HFFc6 (cell line): ENCODE measurements around the gene PLG. TPM values are rescaled to one million over a fixed set of nuclear protein-coding genes. Genes with fewer than 3 reads are reported as not detected.
"Not testable (repeated sequence)": the region's sequence is repeated elsewhere in the genome, so short reads cannot be mapped to it uniquely, and the experiment has no call there.

ENCODE experiments used
- DNase-seq: peaks from one replicate; pipeline ENCODE4 v3.0.0-alpha.2; 2018
- H3K27ac Mint-ChIP-seq: 2 replicates; pipeline ENCODE4 v1.8.0; 2020; ENCODE audit warnings: mild to moderate bottlenecking, mixed read lengths
- H3K27me3 Mint-ChIP-seq: 2 replicates; pipeline ENCODE4 v1.8.0; 2021; ENCODE audit warnings: mild to moderate bottlenecking, moderate library complexity, mixed read lengths; ENCODE audit not compliant: insufficient read depth
- H3K36me3 Mint-ChIP-seq: 2 replicates; pipeline ENCODE4 v1.8.0; 2021; ENCODE audit warnings: low read depth, mixed read lengths
- H3K4me1 Mint-ChIP-seq: 2 replicates; pipeline ENCODE4 v1.8.0; 2020; ENCODE audit warnings: low read depth, mixed read lengths
- H3K4me3 Mint-ChIP-seq: 2 replicates; pipeline ENCODE4 v1.8.0; 2020; ENCODE audit warnings: mild to moderate bottlenecking, moderate library complexity, mixed read lengths
- H3K9me3 Mint-ChIP-seq: 2 replicates; pipeline ENCODE4 v1.8.0; 2020; ENCODE audit warnings: mild to moderate bottlenecking, mixed read lengths
- CTCF ChIP-seq: fragments of 200-600 bp; sonication (generic); IDR thresholded peaks from 2 replicates; pipeline ENCODE4 v1.5.0; 2021; ENCODE audit warnings: antibody characterized with exemption, mild to moderate bottlenecking
- total RNA-seq, 6 experiments: library from RNA; stranded (reverse); fragmentation: NEBNext Ultra II Directional; extraction: Animal tissue kit (Norgen Biotek cat#: 25700); gene quantifications; 2 replicates in 1 of 6; 3 replicates in 5 of 6; pipeline ENCODE4 v1.2.3, GENCODE V29; 2021

The PLG gene
- total RNA-seq, 6 experiments from 2014 or later, result not detected

- H3K27ac Mint-ChIP-seq, result no peak overlapping the region
- TF ChIP-seq CTCF, result peak; percentile 42; the same call in 1 of the 2 replicates
- no peak overlapping the region for H3K4me3 Mint-ChIP-seq
- H3K27me3 Mint-ChIP-seq, result no peaks in the 10 kb centered on the region
- peaks cover 2% of the 10 kb centered on the region; the same call in 1 of the 2 replicates for H3K36me3 Mint-ChIP-seq
- H3K4me1 Mint-ChIP-seq, result no peaks in the 10 kb centered on the region
- DNase-seq, result no peak
- peaks cover 26% of the 10 kb centered on the region for H3K9me3 Mint-ChIP-seq
Measured at GRCh38 chr6:160667639-160668481, 34.2 kb upstream of the PLG start.

GRCh38 chr6:160668589-160668988 is 33.5 kb upstream of the PLG start:
- H3K36me3 Mint-ChIP-seq, result no peaks in the 10 kb centered on the region
- peaks cover 31% of the 10 kb centered on the region for H3K9me3 Mint-ChIP-seq
- TF ChIP-seq CTCF, result no peak
- no peak overlapping the region for H3K4me3 Mint-ChIP-seq
- DNase-seq, result no peak
- H3K27ac Mint-ChIP-seq, result no peak overlapping the region
- no peaks in the 10 kb centered on the region for H3K27me3 Mint-ChIP-seq
- no peaks in the 10 kb centered on the region for H3K4me1 Mint-ChIP-seq

- H3K36me3 Mint-ChIP-seq, result not testable (repeated sequence)
Measured at GRCh38 chr6:160676418-160676817, 25.6 kb upstream of the PLG start.

GRCh38 chr6:160678230-160678629 is 23.8 kb upstream of the PLG start:
- no peak for TF ChIP-seq CTCF
- no peak for DNase-seq
- Mint-ChIP-seq H3K4me3 (no peak overlapping the region), H3K4me1 (no peaks in the 10 kb centered on the region), H3K27ac (no peak overlapping the region), H3K36me3 (no peaks in the 10 kb centered on the region), H3K27me3 (no peaks in the 10 kb centered on the region), H3K9me3 (peaks cover 17% of the 10 kb centered on the region)

More at GRCh38 chr6:160676418-160676817, 25.6 kb upstream of the PLG start:
- H3K9me3 Mint-ChIP-seq, result peaks cover 35% of the 10 kb centered on the region
- H3K4me1 Mint-ChIP-seq, H3K27ac Mint-ChIP-seq, DNase-seq, H3K27me3 Mint-ChIP-seq, H3K4me3 Mint-ChIP-seq: not testable (repeated sequence)

GRCh38 chr6:160678744-160679401 is 23.2 kb upstream of the PLG start:
- Mint-ChIP-seq H3K27me3 (no peaks in the 10 kb centered on the region), H3K4me1 (no peaks in the 10 kb centered on the region), H3K36me3 (no peaks in the 10 kb centered on the region), H3K9me3 (peaks cover 12% of the 10 kb centered on the region), H3K4me3 (no peak overlapping the region), H3K27ac (no peak overlapping the region)
- no peak for DNase-seq
- no peak for TF ChIP-seq CTCF

GRCh38 chr6:160679402-160679769 is 22.7 kb upstream of the PLG start:
- Mint-ChIP-seq H3K27me3 (no peaks in the 10 kb centered on the region), H3K4me1 (no peaks in the 10 kb centered on the region), H3K4me3 (no peak overlapping the region), H3K27ac (no peak overlapping the region), H3K36me3 (no peaks in the 10 kb centered on the region), H3K9me3 (peaks cover 8% of the 10 kb centered on the region)
- TF ChIP-seq CTCF, result no peak
- no peak for DNase-seq

- not testable (repeated sequence) for H3K4me1 Mint-ChIP-seq, H3K36me3 Mint-ChIP-seq, H3K27me3 Mint-ChIP-seq, H3K27ac Mint-ChIP-seq, DNase-seq, H3K4me3 Mint-ChIP-seq
- H3K9me3 Mint-ChIP-seq, result peaks cover 11% of the 10 kb centered on the region
Measured at GRCh38 chr6:160685101-160685761, 16.8 kb upstream of the PLG start.
